ENCODE results near the gene WDR83.

WDR83 gene

GRCh38 chr19:12681074-12681987 is 14.7 kb downstream of the WDR83 start, which contains the start of gene DHPS:
DHPS (minus strand) TSS chr19:12681880; CDS start chr19:12681766, 114 bp downstream.
- Mint-ChIP-seq H3K27ac (peak within 1 kb of the TSS; percentile 66 to 90 (median 84)), H3K4me1 (peaks cover 6% of the 10 kb centered on the region), H3K27me3 (ENCODE audit: low read depth) (peaks cover 5% of the 10 kb centered on the region), H3K4me3 (peak within 1 kb of the TSS; percentile 89 to 91 (median 90)), H3K9me3 (no peaks in the 10 kb centered on the region), H3K36me3 (ENCODE audit: low read depth) (peaks cover 26% of the 10 kb centered on the region)
- TF ChIP-seq CTCF (IDR thresholded peaks at IDR 0.05; ENCODE audit: unreplicated experiment in 3 of 3): no peak

DNA sequence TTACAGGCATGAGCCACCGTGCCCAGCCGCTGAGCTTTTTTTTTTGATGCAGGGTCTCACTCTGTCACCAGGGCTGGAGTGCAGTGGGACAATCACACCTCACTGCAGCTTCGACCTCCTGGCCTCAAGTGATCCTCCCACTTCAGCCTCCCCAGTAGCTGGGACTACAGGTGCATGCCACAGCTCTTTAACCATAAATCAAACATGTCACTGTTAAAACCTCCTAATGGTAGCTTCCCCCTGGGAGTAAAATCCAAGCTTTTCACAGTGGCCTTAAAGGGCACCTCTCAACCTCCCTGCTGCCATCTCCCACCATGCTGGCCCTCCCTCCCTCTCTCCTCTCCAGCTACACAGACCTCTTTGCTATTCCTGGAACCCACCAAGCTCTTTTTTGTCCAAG is 19.2 kb downstream of the WDR83 start:
- TF ChIP-seq CTCF (IDR thresholded peaks at IDR 0.05; ENCODE audit: unreplicated experiment in 3 of 3): no peak
- peaks cover 5% of the 10 kb centered on the region for H3K27me3 Mint-ChIP-seq (ENCODE audit: low read depth)
- no peak overlapping the region for H3K4me3 Mint-ChIP-seq
- peaks cover 6% of the 10 kb centered on the region for H3K36me3 Mint-ChIP-seq (ENCODE audit: low read depth)
- H3K9me3 Mint-ChIP-seq: no peaks in the 10 kb centered on the region
- no peak overlapping the region for H3K27ac Mint-ChIP-seq
- peaks cover 6% of the 10 kb centered on the region for H3K4me1 Mint-ChIP-seq

DNA sequence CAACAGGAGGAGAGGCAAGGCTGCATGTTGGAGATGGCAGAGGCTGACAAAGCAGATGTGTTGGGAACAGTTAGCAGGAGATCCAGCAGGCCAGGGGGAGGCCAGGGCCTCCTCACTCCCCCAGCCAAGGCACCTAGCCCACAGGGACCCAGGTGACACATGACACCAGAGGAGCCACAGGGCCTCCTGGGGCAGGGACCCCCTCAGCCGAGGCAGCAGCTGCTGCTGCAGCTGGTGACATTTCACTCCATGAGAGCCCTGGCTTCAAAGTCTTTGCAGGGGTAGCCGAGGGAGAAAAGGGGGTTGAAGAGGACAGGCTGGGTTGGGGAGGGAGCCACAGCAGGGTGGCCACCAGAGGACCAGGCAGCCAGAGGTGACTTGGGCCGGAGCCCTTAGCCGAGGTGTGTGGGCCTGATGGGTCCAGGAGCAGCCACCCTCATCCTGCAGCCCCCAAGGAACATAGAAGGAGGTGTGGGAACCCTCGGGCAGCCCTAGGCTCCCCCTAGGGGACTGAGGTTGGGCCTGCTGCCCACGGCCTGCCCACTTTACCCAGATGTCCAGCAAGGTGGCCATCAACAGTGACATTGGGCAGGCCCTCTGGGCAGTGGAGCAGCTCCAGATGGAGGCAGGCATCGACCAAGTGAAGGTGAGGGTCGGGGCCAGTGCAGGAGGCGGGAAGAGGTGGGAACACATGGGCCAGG is 21.0 kb downstream of the WDR83 start, which contains the start of gene GNG14:
Gene GNG14 (plus strand): TSS at position 503 of the 701 bp plus-strand sequence. CDS start 51 bp downstream, at position 554.
- Mint-ChIP-seq H3K27ac (no peak within 1 kb of the TSS), H3K36me3 (ENCODE audit: low read depth) (no peaks in the 10 kb centered on the region), H3K27me3 (ENCODE audit: low read depth) (peaks cover 5% of the 10 kb centered on the region), H3K9me3 (no peaks in the 10 kb centered on the region), H3K4me1 (no peaks in the 10 kb centered on the region), H3K4me3 (no peak within 1 kb of the TSS)
- no peak for TF ChIP-seq CTCF (IDR thresholded peaks at IDR 0.05; ENCODE audit: unreplicated experiment in 3 of 3)

DNA sequence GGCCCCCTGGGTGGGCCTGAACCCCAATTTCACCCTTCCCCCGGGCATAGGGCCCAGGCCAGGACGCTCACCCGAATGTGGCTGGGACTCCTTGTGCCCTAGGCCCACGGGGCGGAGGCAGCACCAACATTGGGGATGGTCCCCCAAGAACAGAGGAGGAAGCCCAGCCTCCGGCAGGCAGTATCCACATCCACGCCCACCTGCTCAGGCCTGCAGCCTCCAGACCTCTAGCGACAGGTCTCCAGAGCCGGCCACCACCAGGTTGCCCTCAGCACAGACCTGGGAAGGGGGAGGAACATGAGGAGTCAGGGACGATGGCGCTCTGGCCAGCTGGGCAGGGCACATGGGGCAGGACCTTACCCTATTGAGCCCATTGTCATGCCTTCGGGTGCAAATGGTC is 22.4 kb downstream of the WDR83 start:
- Mint-ChIP-seq H3K27ac (no peak overlapping the region), H3K9me3 (no peaks in the 10 kb centered on the region), H3K27me3 (ENCODE audit: low read depth) (peaks cover under 1% of the 10 kb centered on the region), H3K4me3 (no peak overlapping the region), H3K36me3 (ENCODE audit: low read depth) (no peaks in the 10 kb centered on the region), H3K4me1 (no peaks in the 10 kb centered on the region)
- TF ChIP-seq CTCF (IDR thresholded peaks at IDR 0.05; ENCODE audit: unreplicated experiment in 3 of 3): no peak

GRCh38 chr19:12689581-12690216 is 23.1 kb downstream of the WDR83 start:
- Mint-ChIP-seq H3K9me3 (no peaks in the 10 kb centered on the region), H3K27me3 (ENCODE audit: low read depth) (no peaks in the 10 kb centered on the region), H3K27ac (no peak overlapping the region), H3K4me1 (no peaks in the 10 kb centered on the region), H3K4me3 (no peak overlapping the region), H3K36me3 (ENCODE audit: low read depth) (no peaks in the 10 kb centered on the region)
- no peak for TF ChIP-seq CTCF (IDR thresholded peaks at IDR 0.05; ENCODE audit: unreplicated experiment in 3 of 3)
